H1 (cell line): ENCODE measurements around the gene GREB1L. TPM values are rescaled to one million over a fixed set of nuclear protein-coding genes. Genes with fewer than 3 reads are reported as not detected.

Source experiments
- CTCF ChIA-PET: fragments of 300-600 bp; sonication (Branson Sonifier 250); formaldehyde crosslinking; loops from one replicate; lab custom pipeline; 2021; ENCODE audit not compliant: partially characterized antibody; lab: Charles Lee
- POLR2A ChIA-PET: fragments of 300-600 bp; sonication (Branson Sonifier 250); formaldehyde crosslinking; loops from one replicate; lab custom pipeline; 2021; ENCODE audit warnings: inconsistent platforms; ENCODE audit not compliant: partially characterized antibody; lab: Charles Lee
- DNase-seq, 2 experiments: peaks; one replicate each; pipeline versions ENCODE4 v3.0.0 to v3.0.0-alpha.2; 2010 to 2022; ENCODE audit warnings: low spot score in 2 of 2, low read depth in 1 of 2, mixed read lengths in 1 of 2
- FAIRE-seq: peaks from 2 replicates; lab custom pipeline; 2011; peaks lifted over from hg19 to GRCh38; lab: Jason Lieb, UNC
- H2AFZ ChIP-seq: 2 replicates; pipeline ENCODE4 v1.8.1; 2012; ENCODE audit warnings: low read length, inconsistent platforms
- H2AK5ac ChIP-seq: 2 replicates; pipeline ENCODE4 v1.6.1; 2013; ENCODE audit warnings: low read depth, low read length
- H2BK120ac ChIP-seq: replicated peaks from 2 replicates; pipeline ENCODE3; 2013; ENCODE audit warnings: low read depth, low read length, inconsistent platforms
- H2BK12ac ChIP-seq: 2 replicates; pipeline ENCODE4 v1.6.1; 2013; ENCODE audit warnings: low read depth, low read length
- H2BK15ac ChIP-seq: 2 replicates; pipeline ENCODE4 v1.6.1; 2013; ENCODE audit warnings: low read length
- H2BK20ac ChIP-seq: 2 replicates; pipeline ENCODE4 v1.6.1; 2013; ENCODE audit warnings: low read length
- H2BK5ac ChIP-seq: 2 replicates; pipeline ENCODE4 v1.6.1; 2013; ENCODE audit warnings: low read depth, low read length
- H3K14ac ChIP-seq: 2 replicates; pipeline ENCODE4 v1.6.1; 2013; ENCODE audit warnings: inconsistent platforms; ENCODE audit not compliant: insufficient read length
- H3K18ac ChIP-seq: 2 replicates; pipeline ENCODE4 v1.6.1; 2013; ENCODE audit warnings: low read length; ENCODE audit errors: extremely low read depth
- H3K23ac ChIP-seq: 2 replicates; pipeline ENCODE4 v1.6.1; 2013; ENCODE audit warnings: inconsistent platforms; ENCODE audit not compliant: insufficient read length
- H3K23me2 ChIP-seq: 2 replicates; pipeline ENCODE4 v1.6.1; 2013; ENCODE audit warnings: low read depth, low read length
- H3K27ac ChIP-seq: 2 replicates; pipeline ENCODE4 v1.6.1; 2011; ENCODE audit warnings: low read depth, low read length, inconsistent platforms
- H3K27me3 ChIP-seq, 4 experiments: replicated peaks in 1 of 4; 1 replicate in 1 of 4; 2 replicates in 3 of 4; pipeline versions ENCODE4 v1.6.1 to v1.8.1; 2011 to 2013; ENCODE audit warnings: low read length in 3 of 4, mild to moderate bottlenecking in 3 of 4, inconsistent platforms in 2 of 4, mixed read lengths in 2 of 4, moderate library complexity in 1 of 4; ENCODE audit not compliant: control insufficient read depth in 3 of 4, insufficient read depth in 3 of 4; ENCODE audit errors: extremely low read depth in 1 of 4
- H3K36me3 ChIP-seq, 4 experiments: 2 replicates each; pipeline versions ENCODE4 v1.6.1 to v1.8.1; 2011 to 2013; ENCODE audit warnings: mild to moderate bottlenecking in 4 of 4, low read length in 3 of 4, moderate library complexity in 2 of 4, control low read depth in 1 of 4, inconsistent platforms in 1 of 4; ENCODE audit not compliant: insufficient read depth in 4 of 4, control insufficient read depth in 2 of 4
- H3K4ac ChIP-seq: replicated peaks from 2 replicates; pipeline ENCODE3; 2013; ENCODE audit warnings: low read length, low read depth, mixed read lengths, inconsistent platforms; ENCODE audit not compliant: insufficient read length
- H3K4me1 ChIP-seq, 4 experiments: replicated peaks in 1 of 4; 1 replicate in 1 of 4; 2 replicates in 3 of 4; pipeline versions ENCODE4 v1.6.1 to v1.8.1; 2011 to 2013; ENCODE audit warnings: low read length in 3 of 4, inconsistent platforms in 2 of 4, mixed read lengths in 1 of 4; ENCODE audit not compliant: insufficient read depth in 4 of 4, control insufficient read depth in 3 of 4
- H3K4me2 ChIP-seq, 2 experiments: 2 replicates each; pipeline versions ENCODE4 v1.6.1 to v1.8.1; 2011 to 2013; ENCODE audit warnings: low read depth in 2 of 2, low read length in 2 of 2, control low read depth in 1 of 2, inconsistent platforms in 1 of 2, mild to moderate bottlenecking in 1 of 2; ENCODE audit not compliant: insufficient read depth in 1 of 2
- H3K4me3 ChIP-seq, 4 experiments: fragments of 200-600, 300-600 bp in 1 of 4; sonication (generic), shearing (Covaris generic), sonication (Bioruptor Twin) in 1 of 4; 2 replicates each; pipeline versions ENCODE4 v1.5.1 to v1.8.1; 2011 to 2016; ENCODE audit warnings: low read length in 4 of 4, low read depth in 3 of 4, control low read depth in 2 of 4, inconsistent platforms in 2 of 4, mild to moderate bottlenecking in 2 of 4, mixed read lengths in 1 of 4, moderate library complexity in 1 of 4; ENCODE audit not compliant: insufficient read depth in 2 of 4; ENCODE audit errors: extremely low read depth in 1 of 4
- H3K56ac ChIP-seq: replicated peaks from 2 replicates; pipeline ENCODE3; 2013; ENCODE audit warnings: low read depth, mild to moderate bottlenecking, mixed read lengths, low read length, inconsistent platforms; ENCODE audit not compliant: insufficient read length
- H3K79me1 ChIP-seq: 2 replicates; pipeline ENCODE4 v1.6.1; 2013; ENCODE audit warnings: low read depth, low read length, control low read depth
- H3K79me2 ChIP-seq, 2 experiments: 2 replicates each; pipeline versions ENCODE4 v1.6.1 to v1.8.1; 2012 to 2013; ENCODE audit warnings: low read length in 2 of 2, mild to moderate bottlenecking in 2 of 2, inconsistent platforms in 1 of 2; ENCODE audit not compliant: insufficient read depth in 2 of 2, control insufficient read depth in 1 of 2
- H3K9ac ChIP-seq, 4 experiments: replicated peaks in 1 of 4; 1 replicate in 1 of 4; 2 replicates in 3 of 4; pipeline versions ENCODE4 v1.6.1 to v1.8.1; 2011 to 2013; ENCODE audit warnings: low read depth in 3 of 4, low read length in 3 of 4, control low read depth in 2 of 4, mild to moderate bottlenecking in 2 of 4, moderate library complexity in 2 of 4, inconsistent platforms in 1 of 4; ENCODE audit errors: extremely low read depth in 1 of 4
- H3K9me3 ChIP-seq, 2 experiments: 2 replicates each; pipeline versions ENCODE4 v1.6.1 to v1.8.1; 2012 to 2013; ENCODE audit warnings: mild to moderate bottlenecking in 2 of 2, moderate library complexity in 2 of 2, control low read depth in 1 of 2, inconsistent platforms in 1 of 2, low read depth in 1 of 2, low read length in 1 of 2, mixed read lengths in 1 of 2; ENCODE audit not compliant: insufficient read depth in 2 of 2
- H4K20me1 ChIP-seq, 2 experiments: replicated peaks in 1 of 2; 2 replicates each; pipeline versions ENCODE3 to v1.8.1; 2011 to 2013; ENCODE audit warnings: inconsistent platforms in 2 of 2, low read length in 2 of 2, mild to moderate bottlenecking in 1 of 2; ENCODE audit not compliant: insufficient read depth in 2 of 2, control insufficient read depth in 1 of 2
- H4K5ac ChIP-seq: 2 replicates; pipeline ENCODE4 v1.6.1; 2013; ENCODE audit warnings: low read length, low read depth, mixed read lengths, inconsistent platforms; ENCODE audit not compliant: insufficient read length
- H4K8ac ChIP-seq: 2 replicates; pipeline ENCODE4 v1.8.0; 2013; ENCODE audit warnings: mild to moderate bottlenecking, moderate library complexity, low read length, inconsistent platforms; ENCODE audit not compliant: insufficient read depth; ENCODE audit errors: extremely low read depth
- H4K91ac ChIP-seq: replicated peaks from 2 replicates; pipeline ENCODE3; 2013; ENCODE audit warnings: low read length, mixed read lengths, inconsistent platforms; ENCODE audit not compliant: insufficient read length
- POU5F1 ChIP-seq: IDR thresholded peaks from 2 replicates; pipeline ENCODE4 v1.6.1; 2011; ENCODE audit warnings: low read depth, mild to moderate bottlenecking, low read length, moderate library complexity
- WGBS, 2 experiments: shearing (Covaris generic) in 1 of 2; methylation state at CpG; one replicate each; pipeline versions ENCODE4 v1.1.6 to v1.1.7; 2013 to 2015; ENCODE audit warnings: low lambda C conversion rate in 2 of 2, mixed read lengths in 2 of 2, inconsistent platforms in 1 of 2, low coverage in 1 of 2, missing lambda C conversion rate in 1 of 2; ENCODE audit not compliant: insufficient replicate concordance in 2 of 2, insufficient coverage in 1 of 2, insufficient read length in 1 of 2; ENCODE audit errors: extremely low coverage in 1 of 2, missing lambda C conversion rate in 1 of 2; 5-methylcytosine and 5-hydroxymethylcytosine counted together
- polyA plus RNA-seq, 7 experiments: library from polyadenylated mRNA; depleted of rRNA in 3 of 7; stranded (reverse) in 5 of 7; unstranded in 2 of 7; fragments of >200 nt in 5 of 7; fragments of 200-250 nt in 2 of 7; gene quantifications; 1 replicate in 5 of 7; 2 replicates in 1 of 7; 4 replicates in 1 of 7; pipeline versions ENCODE4 v1.2.1 to v1.2.3, GENCODE V29; 2011 to 2013; ENCODE audit warnings: missing spikeins in 2 of 7, mixed read lengths in 2 of 7
- total RNA-seq: library from RNA; stranded (reverse); fragmentation: NEBNext Ultra II Directional; extraction: Animal tissue kit (Norgen Biotek cat#: 25700); gene quantifications from 2 replicates; pipeline ENCODE4 v1.2.1, GENCODE V29; 2021

Gene GREB1L
- total and polyA plus RNA-seq, 2 of the 8 experiments (the other 6 are each of a cell fraction or from before 2014, with no cell fraction given): 0.34 to 1.6 TPM

- Histone ChIP-seq H3K27ac (no peak overlapping the region), H4K20me1 (no peaks in the 10 kb centered on the region), H2BK15ac (no peak overlapping the region), H2AFZ (no peak overlapping the region), H2BK20ac (no peak overlapping the region), H3K14ac (no peak overlapping the region), H3K4me2 (no peak overlapping the region), H3K79me2 (no peaks in the 10 kb centered on the region), H2BK12ac (no peak overlapping the region), H3K23ac (no peak overlapping the region), H2BK5ac (no peak overlapping the region), H3K18ac (no peak overlapping the region), H3K4ac (no peak overlapping the region), H3K27me3 (no peaks in the 10 kb centered on the region), H4K5ac (no peak overlapping the region), H2AK5ac (no peak overlapping the region), H3K36me3 (peaks cover 0 to 7% (median 2%) of the 10 kb centered on the region in 4 experiments; a peak in 2 of 8 replicates), H3K56ac (no peak overlapping the region), H3K23me2 (no peaks in the 10 kb centered on the region), H3K79me1 (no peaks in the 10 kb centered on the region), H4K91ac (no peak overlapping the region), H3K4me3 (no peak overlapping the region), H3K4me1 (no peaks in the 10 kb centered on the region), H2BK120ac (no peak overlapping the region), H4K8ac (no peak overlapping the region), H3K9ac (no peak overlapping the region), H3K9me3 (no peaks in the 10 kb centered on the region)
- FAIRE-seq (no peak), DNase-seq (no peak)
- WGBS, 2 experiments: 79% methylated on average over 2 of the region's 2 CpGs; no CpG with 5 or more reads in 1 of the 2 experiments
- TF ChIP-seq POU5F1: no peak
- ChIA-PET CTCF (interaction anchor here (1.1 to 2.0 kb wide), 3 partner anchors 29 to 259 kb away, joined by 4 to 10 read pairs (median 4); no protein-coding TSS in a partner anchor), POLR2A (no interaction called here)
Observed at GRCh38 chr18:21450503-21450902, 208.5 kb downstream of the GREB1L start.
